Keratinocyte (primary cell): Measurements from ENCODE around the gene CPTP. TPM values are rescaled to one million over a fixed set of nuclear protein-coding genes. Genes with fewer than 3 reads are reported as not detected.

Source experiments
- DNase-seq: peaks from one replicate; pipeline ENCODE4 v3.0.0-alpha.2; 2011; ENCODE audit warnings: low read depth, missing footprints, low spot score
- FAIRE-seq: peaks from 2 replicates; lab custom pipeline; 2011; peaks lifted over from hg19 to GRCh38; lab: Jason Lieb, UNC
- H2AFZ ChIP-seq: 2 replicates; pipeline ENCODE4 v1.6.0; 2012; ENCODE audit warnings: low read length, control low read depth, inconsistent platforms; ENCODE audit not compliant: control insufficient read depth
- H3K27ac ChIP-seq: 2 replicates; pipeline ENCODE4 v1.5.1; 2011; ENCODE audit warnings: low read length; ENCODE audit not compliant: control insufficient read depth, insufficient read depth
- H3K27me3 ChIP-seq: 3 replicates; pipeline ENCODE4 v1.6.0; 2011; ENCODE audit warnings: low read length; ENCODE audit not compliant: control insufficient read depth, insufficient read depth; ENCODE audit errors: extremely low read depth
- H3K36me3 ChIP-seq, 2 experiments: 2 replicates in 1 of 2; 3 replicates in 1 of 2; pipeline ENCODE4 v1.5.1; 2011; ENCODE audit warnings: low read length in 2 of 2, mild to moderate bottlenecking in 1 of 2; ENCODE audit not compliant: control insufficient read depth in 2 of 2, insufficient read depth in 2 of 2; ENCODE audit errors: extremely low read depth in 1 of 2
- H3K4me1 ChIP-seq: 3 replicates; pipeline ENCODE4 v1.5.1; 2011; ENCODE audit warnings: low read length; ENCODE audit not compliant: control insufficient read depth, insufficient read depth; ENCODE audit errors: extremely low read depth
- H3K4me2 ChIP-seq: 3 replicates; pipeline ENCODE4 v1.6.0; 2011; ENCODE audit warnings: low read depth, low read length; ENCODE audit not compliant: control insufficient read depth, insufficient read depth; ENCODE audit errors: extremely low read depth
- H3K4me3 ChIP-seq, 3 experiments: fragments of 200-600 bp in 1 of 3; sonication (generic) in 1 of 3; 2 replicates in 2 of 3; 3 replicates in 1 of 3; pipeline ENCODE4 v1.5.1; 2011 to 2016; ENCODE audit warnings: low read length in 3 of 3, mild to moderate bottlenecking in 3 of 3, control low read depth in 2 of 3, inconsistent platforms in 1 of 3, low read depth in 1 of 3, mixed read lengths in 1 of 3, mixed run types in 1 of 3, moderate library complexity in 1 of 3; ENCODE audit not compliant: control insufficient read depth in 2 of 3, insufficient read depth in 2 of 3; ENCODE audit errors: extremely low read depth in 1 of 3
- H3K79me2 ChIP-seq: 2 replicates; pipeline ENCODE4 v1.6.0; 2012; ENCODE audit warnings: low read length; ENCODE audit not compliant: control insufficient read depth, insufficient read depth
- H3K9ac ChIP-seq: 3 replicates; pipeline ENCODE4 v1.6.0; 2011; ENCODE audit warnings: low read length; ENCODE audit not compliant: control insufficient read depth, insufficient read depth; ENCODE audit errors: extremely low read depth
- H3K9me1 ChIP-seq: 3 replicates; pipeline ENCODE4 v1.6.0; 2011; ENCODE audit warnings: low read length; ENCODE audit not compliant: control insufficient read depth, insufficient read depth; ENCODE audit errors: extremely low read depth
- H3K9me3 ChIP-seq: 2 replicates; pipeline ENCODE4 v1.5.1; 2012; ENCODE audit warnings: low read depth, low read length; ENCODE audit not compliant: control insufficient read depth
- H4K20me1 ChIP-seq: 3 replicates; pipeline ENCODE4 v1.6.0; 2011; ENCODE audit warnings: low read length; ENCODE audit not compliant: control insufficient read depth, insufficient read depth; ENCODE audit errors: extremely low read depth
- EZH2 ChIP-seq: IDR thresholded peaks from one replicate; pipeline ENCODE4 v1.6.1; 2012; ENCODE audit warnings: inconsistent platforms, mild to moderate bottlenecking, low read length, moderate library complexity
- dilution Hi-C: fragments of 300-500 bp; cut with MboI; formaldehyde crosslinking; loops from one replicate; pipeline ENCODE4 v1.7.0; 2020; ENCODE audit warnings: low sequenced_read_pairs; ENCODE audit not compliant: extremely low pct_ligation_motif_present
- polyA plus RNA-seq, 5 experiments: library from polyadenylated mRNA; depleted of rRNA in 3 of 5; stranded (reverse) in 3 of 5; stranded (forward) in 1 of 5; unstranded in 1 of 5; fragments of >200 nt; gene quantifications; 1 replicate in 1 of 5; 2 replicates in 3 of 5; 3 replicates in 1 of 5; pipeline versions ENCODE4 v1.2.1 to v1.2.3, GENCODE V29; 2011 to 2012; ENCODE audit warnings: missing spikeins in 2 of 5, low read depth in 1 of 5, low replicate concordance in 1 of 5
- TF ChIP-seq, protein P1 (sequence below), 3 experiments: IDR thresholded peaks in 1 of 3; conservative IDR thresholded peaks in 1 of 3; optimal IDR thresholded peaks in 1 of 3; 2 replicates in 2 of 3; 3 replicates in 1 of 3; pipeline versions ENCODE3 to v1.5.1; 2011; ENCODE audit warnings: low read length in 3 of 3, mild to moderate bottlenecking in 3 of 3, moderate library complexity in 2 of 3, control low read depth in 1 of 3, inconsistent platforms in 1 of 3; ENCODE audit not compliant: insufficient read depth in 2 of 3; ENCODE audit errors: extremely low read depth in 1 of 3

The CPTP gene
- polyA plus RNA-seq, 1 donor (not counting 4 experiments of a cell fraction or from before 2014, with no cell fraction given), result 5.8 TPM

DNA sequence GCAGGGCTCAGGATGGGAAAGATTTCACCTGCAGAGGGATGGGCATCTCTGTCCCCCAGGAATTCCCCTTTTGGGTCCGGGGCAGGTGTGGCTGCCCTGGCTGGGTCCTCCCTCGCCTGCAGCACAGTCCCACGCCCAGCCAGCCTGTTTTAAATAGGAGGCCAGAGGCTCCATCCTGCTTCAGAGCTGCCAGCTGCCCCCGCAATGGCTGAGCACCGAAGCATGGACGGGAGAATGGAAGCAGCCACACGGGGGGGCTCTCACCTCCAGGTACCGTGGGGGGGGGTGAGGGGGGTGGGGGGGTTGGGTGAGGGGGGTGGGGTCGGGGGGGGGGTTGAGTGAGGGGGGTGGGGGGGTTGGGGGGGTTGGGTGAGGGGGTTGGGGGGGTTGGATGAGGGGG is 40.8 kb upstream of the CPTP start:
- Histone ChIP-seq H3K79me2 (no peaks in the 10 kb centered on the region), H3K27me3 (no peaks in the 10 kb centered on the region), H3K4me3 (no peak overlapping the region), H4K20me1 (no peaks in the 10 kb centered on the region), H3K9ac (no peak overlapping the region), H3K27ac (no peak overlapping the region), H3K9me3 (no peaks in the 10 kb centered on the region), H2AFZ (no peak overlapping the region), H3K9me1 (no peaks in the 10 kb centered on the region), H3K4me2 (no peak overlapping the region), H3K4me1 (peaks cover 12% of the 10 kb centered on the region), H3K36me3 (no peaks in the 10 kb centered on the region)
- dilution Hi-C loops, result no loop called here
- TF ChIP-seq, protein P1, sequence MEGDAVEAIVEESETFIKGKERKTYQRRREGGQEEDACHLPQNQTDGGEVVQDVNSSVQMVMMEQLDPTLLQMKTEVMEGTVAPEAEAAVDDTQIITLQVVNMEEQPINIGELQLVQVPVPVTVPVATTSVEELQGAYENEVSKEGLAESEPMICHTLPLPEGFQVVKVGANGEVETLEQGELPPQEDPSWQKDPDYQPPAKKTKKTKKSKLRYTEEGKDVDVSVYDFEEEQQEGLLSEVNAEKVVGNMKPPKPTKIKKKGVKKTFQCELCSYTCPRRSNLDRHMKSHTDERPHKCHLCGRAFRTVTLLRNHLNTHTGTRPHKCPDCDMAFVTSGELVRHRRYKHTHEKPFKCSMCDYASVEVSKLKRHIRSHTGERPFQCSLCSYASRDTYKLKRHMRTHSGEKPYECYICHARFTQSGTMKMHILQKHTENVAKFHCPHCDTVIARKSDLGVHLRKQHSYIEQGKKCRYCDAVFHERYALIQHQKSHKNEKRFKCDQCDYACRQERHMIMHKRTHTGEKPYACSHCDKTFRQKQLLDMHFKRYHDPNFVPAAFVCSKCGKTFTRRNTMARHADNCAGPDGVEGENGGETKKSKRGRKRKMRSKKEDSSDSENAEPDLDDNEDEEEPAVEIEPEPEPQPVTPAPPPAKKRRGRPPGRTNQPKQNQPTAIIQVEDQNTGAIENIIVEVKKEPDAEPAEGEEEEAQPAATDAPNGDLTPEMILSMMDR (optimal IDR thresholded peaks at IDR 0.05 in 1 of 3, IDR thresholded peaks at IDR 0.05 in 1 of 3, conservative IDR thresholded peaks at IDR 0.05 in 1 of 3; ENCODE audit: extremely low read depth in 1 of 3, insufficient read depth in 2 of 3, low read length in 3 of 3), result peak in 1 of 3 experiments; percentile 28
- no peak for TF ChIP-seq EZH2
- FAIRE-seq (no peak), DNase-seq (no peak)

DNA sequence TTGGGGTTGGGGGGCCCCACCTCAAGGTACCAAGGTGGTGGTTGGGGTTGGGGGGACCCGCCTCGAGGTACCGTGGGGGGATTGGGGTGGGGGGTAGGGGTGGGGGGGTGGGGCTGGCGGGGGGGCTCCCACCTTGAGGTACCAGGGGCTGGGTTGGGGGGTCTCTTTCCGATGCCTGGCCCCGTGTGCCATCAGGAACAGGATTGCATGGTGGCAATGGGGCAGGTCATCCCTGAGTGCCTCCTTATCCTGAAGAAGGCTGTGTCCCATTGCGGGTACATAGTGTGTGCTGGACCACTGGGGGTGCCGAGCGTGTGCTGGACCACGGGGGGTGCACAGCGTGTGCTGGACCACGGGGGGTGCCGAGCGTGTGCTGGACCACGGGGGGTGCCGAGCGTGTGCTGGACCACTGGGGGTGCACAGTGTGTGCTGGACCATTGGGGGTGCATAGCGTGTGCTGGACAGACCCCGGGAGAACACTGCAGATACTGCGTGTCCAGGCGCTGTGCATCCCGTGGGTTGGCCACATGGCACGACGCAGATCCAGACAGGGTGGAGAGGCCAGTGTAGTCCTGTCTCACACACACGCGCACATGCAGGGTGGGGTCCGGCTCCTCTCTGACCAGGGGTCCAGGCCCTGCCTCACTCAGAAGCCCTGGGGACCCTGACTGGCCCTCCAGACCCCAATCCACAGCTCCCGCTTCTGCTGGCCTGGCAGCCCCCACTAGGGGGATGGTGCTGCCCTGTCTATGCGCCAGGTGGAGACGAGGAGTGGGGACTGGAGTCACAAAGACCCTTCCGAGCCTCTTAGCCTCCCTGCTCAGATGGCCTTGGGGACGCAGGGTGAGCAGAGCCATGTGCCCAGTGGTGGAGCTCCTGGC is 40.1 kb upstream of the CPTP start:
- TF ChIP-seq, protein P1 (optimal IDR thresholded peaks at IDR 0.05 in 1 of 3, IDR thresholded peaks at IDR 0.05 in 1 of 3, conservative IDR thresholded peaks at IDR 0.05 in 1 of 3; ENCODE audit: extremely low read depth in 1 of 3, insufficient read depth in 2 of 3, low read length in 3 of 3), result no peak
- TF ChIP-seq EZH2, result no peak
- no peak overlapping the region for H3K4me3 ChIP-seq
- FAIRE-seq, result no peak

More for the DNA sequence above, 40.1 kb upstream of the CPTP start:
- no peak overlapping the region for H2AFZ ChIP-seq
- dilution Hi-C loops, result no loop called here
- H3K4me2 ChIP-seq, result no peak overlapping the region
- H3K27ac ChIP-seq, result no peak overlapping the region
- no peaks in the 10 kb centered on the region for H3K36me3 ChIP-seq
- H3K9ac ChIP-seq, result no peak overlapping the region
- no peaks in the 10 kb centered on the region for H3K27me3 ChIP-seq
- no peaks in the 10 kb centered on the region for H3K79me2 ChIP-seq
- no peaks in the 10 kb centered on the region for H3K9me3 ChIP-seq
- no peaks in the 10 kb centered on the region for H3K9me1 ChIP-seq
- peaks cover 12% of the 10 kb centered on the region for H3K4me1 ChIP-seq
- H4K20me1 ChIP-seq, result no peaks in the 10 kb centered on the region
- no peak for DNase-seq
